Psoas muscle (tissue), 8 donors: ENCODE data around the gene MBD5. TPM values are rescaled to one million over a fixed set of nuclear protein-coding genes. Genes with fewer than 3 reads are reported as not detected.

ENCODE experiments used
- ATAC-seq, 4 donors: fragments of 200-7000 bp; cut with Tn5 transposase; one replicate each; pipeline ENCODE4 v1.9.1; 2020; ENCODE audit warnings: moderate library complexity in 3 of 4, mild to moderate bottlenecking in 2 of 4
- DNase-seq, 2 donors: peaks; one replicate each; pipeline ENCODE4 v3.0.0-alpha.2; 2020
- H3K27ac ChIP-seq: fragments of 200-600 bp; one replicate; pipeline ENCODE4 v1.8.0; 2022
- H3K27me3 ChIP-seq, 3 donors: fragments of 200-600 bp in 1 of 3; one replicate each; pipeline versions ENCODE4 v1.6.1 to v1.8.0; 2013 to 2022; ENCODE audit warnings: low read length in 2 of 3, mild to moderate bottlenecking in 2 of 3, moderate library complexity in 1 of 3; ENCODE audit not compliant: insufficient read depth in 3 of 3
- H3K36me3 ChIP-seq, 2 donors: fragments of 200-600 bp in 1 of 2; one replicate each; pipeline versions ENCODE4 v1.6.1 to v1.8.0; 2013 to 2022; ENCODE audit warnings: low read depth in 1 of 2, mild to moderate bottlenecking in 1 of 2, moderate library complexity in 1 of 2; ENCODE audit not compliant: insufficient read depth in 1 of 2
- H3K4me1 ChIP-seq: fragments of 200-600 bp; one replicate; pipeline ENCODE4 v1.8.0; 2022
- H3K4me3 ChIP-seq: fragments of 200-600 bp; one replicate; pipeline ENCODE4 v1.8.0; 2022; ENCODE audit warnings: mild to moderate bottlenecking
- H3K9me3 ChIP-seq: fragments of 200-600 bp; one replicate; pipeline ENCODE4 v1.8.0; 2022
- CTCF ChIP-seq: fragments of 200-600 bp; IDR thresholded peaks from one replicate; pipeline ENCODE4 v1.8.0; 2022; ENCODE audit warnings: antibody characterized with exemption
- WGBS, 3 donors: extraction: QIAGEN DNeasy Blood & Tissue Kit; methylation state at CpG; one replicate each; pipeline versions ENCODE4 v1.1.6 to v1.1.7; 2013; 5-methylcytosine and 5-hydroxymethylcytosine counted together
- intact Hi-C, 2 donors: fragments of 100-400 bp; cut with DNase I; formaldehyde crosslinking; loops; one replicate each; pipeline versions ENCODE4 v1.11.0 to v1.14.2; 2022
- polyA plus RNA-seq, 3 donors: library from polyadenylated mRNA; stranded (reverse); fragments of 200-250 nt; gene quantifications; one replicate each; pipeline ENCODE4 v1.2.3, GENCODE V29; 2013
- total RNA-seq, 4 donors: library from RNA; stranded (reverse); fragmentation: NEBNext Ultra II Directional in 2 of 4; extraction: Animal tissue kit (Norgen Biotek cat#: 25700) in 2 of 4; gene quantifications; one replicate each; pipeline versions ENCODE4 v1.2.1 to v1.2.4, GENCODE V29; 2021 to 2023
- donor health status: healthy with polysubstance abuse.
- donor health status: DM: no; HTN: no; CAD: no; lungs with moderate emphysema.
- donor health status: Bipolar disorder and iron deficiency.
- donor health status: healthy.
- donor health status: DM: yes; HTN: yes; CAD: no.
- donor health status: DM: no; HTN: no; CAD: no.
- donor health status: DM: no; HTN: no; CAD: no.
- donor health status: DM: yes; HTN: yes; CAD: no.

The MBD5 gene
- total and polyA plus RNA-seq, 7 donors, result 3.2 to 36.5 (median 17.5) TPM

GRCh38 chr2:148531669-148532428 lies 511.0 kb downstream of the MBD5 start:
- intact Hi-C loops, result no loop called here
- DNase-seq (no peak), ATAC-seq (no peak)
- Histone ChIP-seq H3K9me3 (no peaks in the 10 kb centered on the region), H3K27me3 (peaks cover 0 to 2% (median 0%) of the 10 kb centered on the region in 3 donors), H3K4me1 (no peaks in the 10 kb centered on the region), H3K27ac (no peak overlapping the region), H3K4me3 (no peak overlapping the region), H3K36me3 (no peaks in the 10 kb centered on the region)
- 66 to 71% (median 71%) methylated on average over 13 of the region's 13 CpGs for WGBS, 3 donors
- TF ChIP-seq CTCF, result no peak

GRCh38 chr2:148533004-148533403 lies 512.1 kb downstream of the MBD5 start:
- Histone ChIP-seq H3K4me3 (no peak overlapping the region), H3K4me1 (no peaks in the 10 kb centered on the region), H3K27ac (no peak overlapping the region), H3K36me3 (no peaks in the 10 kb centered on the region), H3K27me3 (no peaks in the 10 kb centered on the region), H3K9me3 (no peaks in the 10 kb centered on the region)
- WGBS, 3 donors, result 88 to 91% (median 90%) methylated on average over 8 of the region's 8 CpGs
- DNase-seq, result no peak
- no peak for ATAC-seq
- TF ChIP-seq CTCF, result no peak
- intact Hi-C loops, result no loop called here

GRCh38 chr2:148533685-148534084 lies 512.8 kb downstream of the MBD5 start:
- ATAC-seq (no peak), DNase-seq (no peak)
- intact Hi-C loops, result no loop called here
- TF ChIP-seq CTCF, result no peak
- Histone ChIP-seq H3K27me3 (no peaks in the 10 kb centered on the region), H3K27ac (no peak overlapping the region), H3K4me1 (no peaks in the 10 kb centered on the region), H3K36me3 (no peaks in the 10 kb centered on the region), H3K9me3 (no peaks in the 10 kb centered on the region), H3K4me3 (no peak overlapping the region)
- WGBS, 3 donors, result 87 to 93% (median 90%) methylated on average over 3 of the region's 3 CpGs

- peak; percentile 40 to 72 for DNase-seq
- no peaks in the 10 kb centered on the region for H3K4me1 ChIP-seq
- H3K36me3 ChIP-seq, result no peaks in the 10 kb centered on the region
- intact Hi-C loops, result no loop called here
- no peaks in the 10 kb centered on the region for H3K9me3 ChIP-seq
- no peaks in the 10 kb centered on the region for H3K27me3 ChIP-seq
- ATAC-seq, result no peak
- no peak overlapping the region for H3K27ac ChIP-seq
- no peak for TF ChIP-seq CTCF
- H3K4me3 ChIP-seq, result no peak overlapping the region
- WGBS, 3 donors, result 66 to 73% (median 68%) methylated on average over 12 of the region's 12 CpGs
Measured at GRCh38 chr2:148534416-148535204, 513.7 kb downstream of the MBD5 start.
